AG09309 (cell line): Measurements from ENCODE around the gene NFKBIL1.

Experiments used
- DNase-seq: peaks from one replicate; pipeline ENCODE4 v3.0.0-alpha.2; 2010; ENCODE audit warnings: low read depth
- H3K4me3 ChIP-seq: 2 replicates; pipeline ENCODE4 v1.5.1; 2011; ENCODE audit warnings: mild to moderate bottlenecking, low read depth, low read length, moderate library complexity; ENCODE audit not compliant: control insufficient read depth
- TF ChIP-seq, protein P1 (sequence below): IDR thresholded peaks from 2 replicates; pipeline ENCODE4 v1.5.1; 2011; ENCODE audit warnings: mild to moderate bottlenecking, low read depth, low read length, inconsistent platforms; ENCODE audit not compliant: insufficient read depth, control insufficient read depth; ENCODE audit errors: missing control alignments

Gene NFKBIL1

DNA sequence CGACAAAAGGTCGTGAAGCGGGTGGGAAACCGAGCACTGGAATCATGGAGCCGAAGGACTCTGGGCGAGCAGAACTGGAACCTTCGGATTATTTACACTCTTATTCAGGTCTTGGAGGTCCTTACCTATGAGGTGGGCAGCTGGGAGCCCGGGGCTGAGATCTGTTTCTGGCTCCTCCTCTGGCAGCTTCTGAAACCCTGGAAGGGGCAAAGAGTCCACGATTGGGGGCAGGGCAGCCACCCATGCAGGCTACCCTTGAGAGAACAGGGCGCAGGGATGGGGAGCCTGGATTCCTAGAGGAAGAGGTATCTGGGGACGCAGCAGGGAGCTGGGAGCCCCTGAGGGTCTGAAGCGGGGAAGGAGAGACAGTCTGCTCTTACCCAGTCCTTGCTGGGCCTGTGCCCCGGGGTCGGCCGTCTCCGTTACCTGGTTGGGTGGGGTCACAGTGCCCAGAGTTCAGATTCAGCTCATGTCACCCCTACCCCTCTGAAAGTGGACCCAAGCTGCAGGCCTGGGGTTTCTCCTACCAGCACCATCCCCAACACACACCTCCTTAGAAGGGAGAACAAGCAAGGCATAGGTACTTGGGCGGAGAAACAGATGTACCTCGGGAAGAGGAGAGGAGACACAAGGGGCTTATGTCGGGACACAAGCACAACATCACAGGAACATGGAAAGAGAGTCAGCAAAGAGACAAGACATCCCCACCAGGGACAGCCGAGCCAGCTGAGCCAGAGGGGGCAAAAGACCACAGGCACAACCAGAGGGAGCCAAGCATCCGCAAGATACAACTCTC, 34.2 kb downstream of the NFKBIL1 start:
- peak overlapping the region; percentile 92 for H3K4me3 ChIP-seq
- DNase-seq, result no peak

DNA sequence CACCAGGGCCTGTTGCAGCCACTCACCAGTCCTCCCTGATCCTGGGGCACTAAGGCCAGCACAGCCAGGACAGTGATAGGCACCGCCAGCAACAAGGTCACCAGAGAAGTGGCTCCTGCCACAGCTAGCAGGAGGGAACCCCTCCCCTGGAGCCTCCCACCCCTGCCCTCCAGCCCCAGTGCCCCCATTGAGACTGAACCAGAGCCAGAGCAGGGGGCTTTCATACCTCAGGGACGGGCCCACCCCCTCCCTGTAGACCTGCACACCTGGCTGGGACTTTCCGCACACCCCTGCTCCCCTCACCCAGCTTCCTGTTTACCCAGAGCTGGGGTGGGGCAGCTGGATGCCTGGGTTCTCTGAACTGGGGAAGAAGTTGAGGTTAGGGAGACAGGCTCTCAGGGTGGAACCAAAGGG, 34.8 kb downstream of the NFKBIL1 start, which contains the start of gene LTB:
TSS of gene LTB (minus strand) at position 195 of the 414 bp plus-strand sequence. CDS start at position 188, 7 bp downstream.
- TF ChIP-seq, protein P1, sequence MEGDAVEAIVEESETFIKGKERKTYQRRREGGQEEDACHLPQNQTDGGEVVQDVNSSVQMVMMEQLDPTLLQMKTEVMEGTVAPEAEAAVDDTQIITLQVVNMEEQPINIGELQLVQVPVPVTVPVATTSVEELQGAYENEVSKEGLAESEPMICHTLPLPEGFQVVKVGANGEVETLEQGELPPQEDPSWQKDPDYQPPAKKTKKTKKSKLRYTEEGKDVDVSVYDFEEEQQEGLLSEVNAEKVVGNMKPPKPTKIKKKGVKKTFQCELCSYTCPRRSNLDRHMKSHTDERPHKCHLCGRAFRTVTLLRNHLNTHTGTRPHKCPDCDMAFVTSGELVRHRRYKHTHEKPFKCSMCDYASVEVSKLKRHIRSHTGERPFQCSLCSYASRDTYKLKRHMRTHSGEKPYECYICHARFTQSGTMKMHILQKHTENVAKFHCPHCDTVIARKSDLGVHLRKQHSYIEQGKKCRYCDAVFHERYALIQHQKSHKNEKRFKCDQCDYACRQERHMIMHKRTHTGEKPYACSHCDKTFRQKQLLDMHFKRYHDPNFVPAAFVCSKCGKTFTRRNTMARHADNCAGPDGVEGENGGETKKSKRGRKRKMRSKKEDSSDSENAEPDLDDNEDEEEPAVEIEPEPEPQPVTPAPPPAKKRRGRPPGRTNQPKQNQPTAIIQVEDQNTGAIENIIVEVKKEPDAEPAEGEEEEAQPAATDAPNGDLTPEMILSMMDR, result no peak
- DNase-seq, result no peak
- H3K4me3 ChIP-seq, result peak within 1 kb of the TSS; percentile 92

More for the DNA sequence above, 34.2 kb downstream of the NFKBIL1 start:
- TF ChIP-seq, protein P1, result no peak

DNA sequence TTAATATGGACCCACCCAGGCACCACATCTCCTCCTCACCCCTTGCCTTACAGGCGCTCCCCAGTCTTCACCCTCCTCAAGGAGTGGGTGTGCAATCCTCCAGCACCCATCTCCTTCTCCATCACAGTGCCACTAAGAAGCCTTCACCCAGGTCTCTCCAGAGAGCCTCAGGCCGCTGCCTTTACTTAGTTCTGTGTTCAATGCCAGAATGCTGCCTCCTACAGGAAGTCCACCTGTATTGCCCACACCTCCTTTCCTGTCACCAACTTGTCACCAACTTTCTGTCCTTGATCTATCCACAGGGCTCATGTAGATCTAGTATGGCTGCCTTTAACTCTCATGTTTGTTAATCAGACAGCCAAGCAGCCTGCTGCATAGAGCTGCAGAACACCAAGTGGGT, 38.1 kb downstream of the NFKBIL1 start:
- H3K4me3 ChIP-seq, result no peak overlapping the region
- no peak for DNase-seq
- TF ChIP-seq, protein P1, result peak; percentile 40

DNA sequence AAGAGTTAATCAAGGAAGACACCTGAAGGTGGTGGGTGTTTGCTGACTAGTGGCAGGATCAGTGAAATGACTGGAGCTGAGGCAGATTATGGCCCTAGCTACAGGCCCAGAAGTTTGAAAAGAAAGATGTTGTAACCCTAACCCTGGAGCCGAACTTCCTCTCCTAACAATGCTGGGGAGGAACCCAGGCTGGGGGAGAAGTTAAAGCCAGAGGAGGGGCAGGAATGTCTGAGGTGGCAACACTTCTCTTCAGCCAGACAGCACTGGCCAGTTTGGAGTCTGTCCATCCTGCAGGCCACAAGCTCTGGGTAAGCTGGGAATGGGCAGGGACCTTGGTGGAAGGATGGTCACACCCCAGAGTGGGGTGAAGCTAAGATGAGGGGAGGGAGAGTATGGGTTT, 38.6 kb downstream of the NFKBIL1 start, which contains the start of gene LST1:
TSS of gene LST1 (plus strand) at position 270 of the 400 bp plus-strand sequence. CDS start 1,023 bp downstream, outside the sequence.
- TF ChIP-seq, protein P1, result no peak
- H3K4me3 ChIP-seq, result no peak within 1 kb of the TSS
- DNase-seq, result no peak

DNA sequence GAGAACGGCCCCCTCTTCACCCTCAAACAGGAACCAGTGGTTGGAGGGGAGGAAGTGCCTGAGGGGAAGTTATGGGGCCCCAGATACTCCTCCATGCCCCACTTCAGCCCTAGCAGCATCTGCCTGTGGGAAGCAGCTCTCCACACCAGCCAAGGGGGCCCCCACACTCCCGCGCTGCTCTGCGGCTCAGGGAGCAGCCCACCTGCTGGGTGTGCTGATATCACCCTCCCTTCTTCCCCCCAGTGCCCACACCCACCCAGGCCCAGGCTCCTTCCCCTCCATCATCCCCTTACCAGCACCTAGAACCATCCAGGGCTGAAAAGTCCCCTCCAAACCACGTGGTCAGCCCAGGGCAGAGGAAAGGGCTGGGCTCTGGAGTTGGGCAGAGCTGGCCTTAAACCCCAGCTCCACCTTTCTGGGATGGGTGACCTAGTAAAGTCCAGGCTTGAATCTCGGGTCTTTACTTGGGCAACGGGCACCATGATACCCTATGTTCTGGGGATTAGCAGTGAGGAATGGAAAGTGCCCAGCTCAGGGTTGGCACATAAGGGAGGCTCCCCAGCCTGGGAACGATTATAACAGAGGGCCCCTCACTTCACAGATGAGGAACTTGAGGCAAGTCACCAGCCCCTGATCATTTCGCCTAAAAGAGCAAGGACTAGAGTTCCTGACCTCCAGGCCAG, 39.3 kb downstream of the NFKBIL1 start:
- TF ChIP-seq, protein P1, result no peak
- no peak overlapping the region for H3K4me3 ChIP-seq
- no peak for DNase-seq

DNA sequence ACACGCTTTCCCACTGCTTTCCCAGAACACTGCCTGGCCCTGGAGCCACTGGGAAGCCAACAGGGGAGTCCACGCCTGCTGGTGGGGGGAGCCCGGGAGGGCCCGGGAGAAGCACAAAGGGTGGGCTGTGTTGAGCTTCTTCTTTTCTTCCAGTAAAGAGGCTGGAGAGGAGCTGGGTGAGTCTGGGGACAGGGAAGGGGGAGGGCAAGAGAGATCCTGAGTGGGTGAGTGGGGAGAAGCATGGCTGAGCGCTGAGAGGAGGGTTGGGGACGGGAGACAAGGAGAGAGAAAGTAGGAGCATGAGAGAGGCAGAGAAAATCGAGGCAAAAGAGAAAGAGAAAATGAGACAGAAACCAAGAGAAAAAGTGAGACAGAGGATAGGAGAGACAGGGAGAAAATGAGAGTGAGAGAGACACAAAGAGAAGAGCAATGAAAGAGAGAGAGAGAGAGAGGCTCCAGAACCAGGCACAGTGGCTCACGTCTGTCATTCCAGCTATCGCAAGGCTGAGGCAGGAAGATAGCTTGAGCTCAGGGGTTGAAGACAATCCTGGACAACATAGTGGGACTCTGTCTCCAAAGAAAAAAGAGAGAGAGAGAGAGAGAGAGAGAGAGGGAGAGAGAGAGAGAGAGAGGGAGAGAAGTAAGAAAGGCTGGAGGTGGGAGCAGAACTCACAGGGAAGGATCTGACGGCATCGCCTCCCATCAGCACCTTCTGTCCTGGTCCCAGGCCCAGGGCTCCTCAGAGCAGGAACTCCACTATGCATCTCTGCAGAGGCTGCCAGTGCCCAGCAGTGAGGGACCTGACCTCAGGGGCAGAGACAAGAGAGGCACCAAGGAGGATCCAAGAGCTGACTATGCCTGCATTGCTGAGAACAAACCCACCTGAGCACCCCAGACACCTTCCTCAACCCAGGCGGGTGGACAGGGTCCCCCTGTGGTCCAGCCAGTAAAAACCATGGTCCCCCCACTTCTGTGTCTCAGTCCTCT, 40.7 kb downstream of the NFKBIL1 start:
- H3K4me3 ChIP-seq, result no peak overlapping the region
- TF ChIP-seq, protein P1, result no peak
- DNase-seq, result no peak
